GM21576 (cell line): ENCODE results near the gene FSTL3.
"Not testable (repeated sequence)": the region's sequence is repeated elsewhere in the genome, so short reads cannot be mapped to it uniquely, and the experiment has no call there.

Source experiments
- ATAC-seq: cut with Tn5 transposase; IDR thresholded peaks from one replicate; pipeline ENCODE4 v1.9.1; 2021; ENCODE audit warnings: mild to moderate bottlenecking, moderate library complexity; ENCODE audit not compliant: unreplicated experiment

The FSTL3 gene

DNA sequence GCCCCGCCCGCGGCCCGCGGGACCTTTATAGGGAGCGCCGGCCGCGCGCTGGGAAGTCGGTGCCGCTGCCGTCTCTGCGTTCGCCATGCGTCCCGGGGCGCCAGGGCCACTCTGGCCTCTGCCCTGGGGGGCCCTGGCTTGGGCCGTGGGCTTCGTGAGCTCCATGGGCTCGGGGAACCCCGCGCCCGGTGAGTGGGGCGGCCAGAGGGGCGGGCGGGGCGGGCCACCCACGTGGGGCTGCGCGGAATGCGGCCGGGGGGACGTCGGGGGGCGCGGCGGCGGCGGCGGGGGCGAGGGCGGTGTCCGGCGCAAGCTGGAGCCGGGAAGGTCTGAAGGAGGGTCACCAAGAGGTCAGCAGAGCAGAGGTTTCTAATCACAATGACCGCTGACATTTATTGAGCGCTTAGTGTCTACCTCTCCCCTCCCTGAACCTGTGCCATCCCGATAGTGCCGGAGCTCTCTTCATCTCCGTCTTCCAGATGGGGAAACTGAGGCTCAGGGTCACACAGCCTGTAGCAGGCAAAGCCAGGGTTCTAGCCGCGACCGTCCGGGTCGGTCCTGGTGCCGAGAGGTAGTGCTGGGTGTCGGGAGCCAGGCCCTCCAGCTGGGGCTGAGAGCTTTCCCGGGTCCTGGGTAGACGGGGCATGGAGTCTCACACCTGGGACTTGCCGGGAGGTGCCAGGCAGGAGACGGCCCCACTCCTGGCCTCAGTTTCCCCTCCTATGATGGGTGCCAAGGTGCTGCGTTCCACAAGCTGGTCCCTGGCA is at the start of gene FSTL3:
TSS of gene FSTL3 (plus strand) at position 54 of the 767 bp plus-strand sequence. CDS start at position 86, 32 bp downstream.
- no peak for ATAC-seq

DNA sequence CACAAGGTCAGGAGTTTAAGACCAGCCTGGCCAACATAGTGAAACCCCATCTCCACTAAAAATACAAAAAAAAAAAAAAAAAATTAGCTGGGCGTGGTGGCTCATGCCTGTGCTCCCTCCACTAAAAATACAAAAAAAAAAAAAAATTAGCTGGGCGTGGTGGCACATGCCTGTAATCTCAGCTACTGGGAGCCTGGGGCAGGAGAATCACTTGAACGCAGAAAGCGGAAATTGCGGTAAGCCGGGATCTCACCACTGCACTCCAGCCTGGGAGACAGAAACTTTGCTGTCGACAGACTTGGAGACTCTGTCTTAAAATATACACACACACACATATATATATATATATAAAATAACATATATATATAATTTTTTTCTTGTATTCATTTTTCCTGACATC is 49.6 kb upstream of the FSTL3 start:
- ATAC-seq, result not testable (repeated sequence)

DNA sequence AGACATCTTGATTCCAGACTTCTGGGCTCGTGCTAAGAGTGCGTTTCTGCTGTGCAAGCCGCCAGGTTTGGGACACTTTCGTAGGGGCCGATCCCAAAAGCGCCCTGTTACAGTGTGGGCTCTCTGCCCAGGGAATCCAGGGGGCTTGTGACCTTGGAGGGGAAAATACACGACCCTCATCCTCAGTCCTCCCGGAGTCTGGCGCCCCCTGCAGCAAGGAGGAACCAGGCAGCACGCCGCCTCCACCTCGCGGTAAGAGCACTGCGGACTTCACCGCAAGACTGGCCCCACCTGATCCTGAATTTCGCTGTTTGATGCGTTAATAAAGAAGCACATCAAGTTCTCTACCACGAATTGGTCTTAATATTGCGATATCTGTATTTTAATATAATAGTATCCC is 48.0 kb upstream of the FSTL3 start:
- no peak for ATAC-seq

GRCh38 chr19:629515-629914 is 46.7 kb upstream of the FSTL3 start:
- ATAC-seq, result not testable (repeated sequence)

DNA sequence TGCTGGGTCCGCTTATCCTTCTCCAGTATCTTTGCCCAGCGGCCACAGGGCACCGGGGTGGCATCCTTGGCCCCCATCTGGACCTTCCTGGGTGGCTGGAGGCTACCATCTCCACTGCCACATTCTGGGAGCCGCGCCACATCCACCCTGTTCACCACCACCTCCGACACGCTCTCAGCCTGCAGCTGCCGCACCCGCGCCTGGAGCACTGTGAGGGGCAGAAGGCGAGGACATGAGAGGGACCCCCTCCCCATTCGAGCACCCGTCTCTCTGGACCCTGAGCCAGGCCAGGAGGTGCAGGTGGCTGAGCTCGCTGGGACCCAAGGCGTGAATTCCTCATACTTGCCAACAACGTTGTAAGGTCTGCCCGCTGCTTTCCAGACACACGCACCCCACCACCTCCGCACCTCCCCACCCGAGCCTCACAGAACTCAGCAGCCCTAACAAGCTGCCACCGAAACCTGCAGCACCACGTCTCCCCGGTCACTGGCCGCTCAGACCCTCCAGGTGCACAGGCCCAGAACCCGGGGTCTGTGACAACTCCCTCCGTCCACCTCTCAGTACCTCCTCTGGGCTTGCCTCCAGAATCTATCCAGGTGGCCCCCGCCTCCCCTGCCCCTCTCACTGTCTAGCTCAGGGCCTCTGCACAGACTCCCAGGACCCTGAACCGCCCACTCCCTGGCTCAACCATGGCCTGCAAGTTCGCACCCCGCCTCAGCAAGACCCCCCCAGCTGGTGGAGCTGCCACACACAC is 46.1 kb upstream of the FSTL3 start:
- ATAC-seq, result no peak

- ATAC-seq, result peak; percentile 17
Measured at GRCh38 chr19:632579-633067, 43.6 kb upstream of the FSTL3 start.

DNA sequence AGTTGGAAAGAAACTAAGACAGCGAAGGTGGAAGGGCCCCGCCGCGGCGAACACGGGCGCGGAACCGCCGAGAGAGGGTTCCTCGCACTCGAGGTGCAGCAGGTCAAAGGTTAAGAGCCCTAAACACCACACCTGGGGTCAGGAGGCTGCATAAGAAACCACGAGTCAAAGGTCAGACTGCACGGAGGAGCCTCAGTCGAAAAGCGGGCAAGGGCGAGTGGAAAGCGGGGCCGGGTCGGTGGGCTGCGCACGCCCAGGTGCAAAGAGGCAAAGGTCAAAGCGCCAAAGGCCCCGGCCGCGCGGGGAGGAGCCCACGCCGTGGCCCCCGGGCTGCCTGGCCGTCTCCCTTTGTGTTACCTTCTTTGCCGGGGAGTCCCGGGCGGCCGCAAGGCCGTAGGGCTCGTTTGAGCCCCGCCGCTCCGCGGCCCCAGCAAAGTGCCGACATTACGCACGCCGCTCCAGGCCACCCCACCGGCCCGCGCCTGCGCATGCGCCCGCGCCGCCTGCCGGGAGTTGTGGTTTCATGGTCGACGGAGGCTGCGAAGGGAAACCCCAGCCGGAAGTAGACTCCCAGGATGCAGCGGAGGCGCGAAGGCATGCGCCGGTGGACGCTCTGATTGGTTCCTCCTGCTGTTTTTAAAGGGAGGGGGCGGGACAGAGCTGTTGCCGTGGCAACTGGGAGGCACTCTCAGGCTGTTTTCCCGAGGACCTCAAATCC is 43.0 kb upstream of the FSTL3 start, which contains the start of gene POLRMT:
TSS of gene POLRMT (minus strand) at position 470 of the 718 bp plus-strand sequence. CDS start at position 445, 25 bp downstream.
- ATAC-seq, result peak; percentile 76

DNA sequence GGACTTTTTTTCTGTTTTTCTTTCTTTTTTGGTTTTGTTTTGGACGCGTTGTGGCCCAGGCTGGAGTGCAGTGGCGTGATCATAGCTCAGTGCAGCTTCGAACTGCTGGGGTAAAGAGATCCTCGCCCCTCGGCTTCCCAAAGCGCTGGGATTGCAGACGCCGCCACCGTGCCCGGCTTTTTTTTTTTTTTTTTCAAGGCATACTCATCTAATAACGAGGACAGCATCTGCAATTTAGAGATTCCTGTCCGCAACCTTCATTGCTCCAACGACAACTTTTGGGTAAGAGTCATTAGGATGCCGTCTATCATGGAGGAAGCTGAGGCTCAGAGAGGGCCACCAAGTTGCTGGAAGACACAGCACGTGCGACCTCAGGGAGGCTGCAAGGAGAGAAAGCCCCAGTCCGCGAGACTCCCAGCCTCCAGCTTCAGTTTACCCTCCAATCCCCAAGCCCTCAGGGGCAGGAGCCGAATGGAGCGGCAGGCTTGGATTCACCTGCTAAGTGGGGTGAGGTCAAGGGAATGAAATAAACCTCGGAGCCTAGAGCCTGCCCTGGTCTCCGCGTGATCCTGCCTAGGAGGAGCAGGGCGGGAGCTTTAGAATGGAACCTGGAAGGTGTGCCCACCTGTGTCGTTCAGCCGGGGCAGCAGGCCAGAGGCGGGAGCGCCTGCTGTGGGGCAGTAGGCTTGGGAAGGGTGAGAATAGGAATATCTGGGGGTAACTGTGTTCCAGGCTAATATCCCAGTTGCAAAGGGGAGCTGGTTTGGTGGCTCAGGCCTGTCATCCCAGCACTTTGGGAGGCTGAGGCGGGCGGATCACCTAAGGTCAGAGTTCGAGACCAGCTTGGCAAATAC is 42.2 kb upstream of the FSTL3 start:
- no peak for ATAC-seq

DNA sequence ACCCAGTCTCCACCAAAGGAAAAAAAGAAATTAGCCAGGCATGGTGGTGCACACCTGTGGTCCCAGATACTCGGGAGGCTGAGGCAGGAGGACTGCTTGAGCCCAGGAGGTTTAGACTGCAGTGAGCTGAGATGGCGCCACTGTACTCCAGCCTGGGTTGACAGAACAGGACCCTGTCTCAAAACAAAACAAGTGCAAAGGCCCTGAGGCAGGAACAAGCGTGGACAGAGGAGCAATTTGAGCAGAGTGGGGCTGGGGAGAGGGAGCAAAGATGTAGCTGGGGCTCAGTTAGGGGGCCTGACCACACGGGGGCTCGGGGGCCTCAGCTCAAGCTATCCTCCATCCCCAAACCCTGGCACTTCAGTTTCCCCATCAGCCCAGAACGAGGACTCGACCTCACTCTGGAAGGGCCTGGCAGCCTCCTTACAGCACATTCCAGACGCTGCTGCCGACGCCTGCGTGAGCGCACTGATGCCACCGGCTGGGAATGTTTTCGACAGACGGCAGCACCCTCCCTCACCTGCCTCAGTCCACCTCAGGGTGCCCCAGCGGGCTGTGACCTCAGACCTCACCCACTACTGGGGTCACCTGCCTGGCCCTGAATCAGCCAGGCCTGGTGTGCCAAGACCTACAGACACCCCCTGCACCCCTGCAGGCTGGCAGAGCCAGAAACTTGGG is 41.1 kb upstream of the FSTL3 start:
- ATAC-seq, result no peak

DNA sequence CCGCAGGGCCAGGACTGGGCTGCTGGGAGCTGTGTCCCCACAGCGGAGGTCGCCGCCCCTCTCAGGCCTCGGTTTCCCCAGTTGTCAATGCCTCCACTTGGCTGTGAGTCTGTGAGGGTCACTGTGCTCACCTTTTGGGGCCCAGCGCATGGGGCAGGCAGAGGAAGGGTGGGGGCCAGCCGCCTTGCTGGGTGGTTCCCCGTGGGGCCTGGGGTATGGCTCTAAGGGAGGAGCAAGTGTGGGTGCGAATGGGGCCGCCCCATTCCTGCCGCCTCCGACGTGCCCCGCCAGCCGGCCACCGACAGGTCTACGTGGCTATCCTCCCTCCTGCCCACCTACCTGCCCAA is 37.3 kb upstream of the FSTL3 start:
- no peak for ATAC-seq

DNA sequence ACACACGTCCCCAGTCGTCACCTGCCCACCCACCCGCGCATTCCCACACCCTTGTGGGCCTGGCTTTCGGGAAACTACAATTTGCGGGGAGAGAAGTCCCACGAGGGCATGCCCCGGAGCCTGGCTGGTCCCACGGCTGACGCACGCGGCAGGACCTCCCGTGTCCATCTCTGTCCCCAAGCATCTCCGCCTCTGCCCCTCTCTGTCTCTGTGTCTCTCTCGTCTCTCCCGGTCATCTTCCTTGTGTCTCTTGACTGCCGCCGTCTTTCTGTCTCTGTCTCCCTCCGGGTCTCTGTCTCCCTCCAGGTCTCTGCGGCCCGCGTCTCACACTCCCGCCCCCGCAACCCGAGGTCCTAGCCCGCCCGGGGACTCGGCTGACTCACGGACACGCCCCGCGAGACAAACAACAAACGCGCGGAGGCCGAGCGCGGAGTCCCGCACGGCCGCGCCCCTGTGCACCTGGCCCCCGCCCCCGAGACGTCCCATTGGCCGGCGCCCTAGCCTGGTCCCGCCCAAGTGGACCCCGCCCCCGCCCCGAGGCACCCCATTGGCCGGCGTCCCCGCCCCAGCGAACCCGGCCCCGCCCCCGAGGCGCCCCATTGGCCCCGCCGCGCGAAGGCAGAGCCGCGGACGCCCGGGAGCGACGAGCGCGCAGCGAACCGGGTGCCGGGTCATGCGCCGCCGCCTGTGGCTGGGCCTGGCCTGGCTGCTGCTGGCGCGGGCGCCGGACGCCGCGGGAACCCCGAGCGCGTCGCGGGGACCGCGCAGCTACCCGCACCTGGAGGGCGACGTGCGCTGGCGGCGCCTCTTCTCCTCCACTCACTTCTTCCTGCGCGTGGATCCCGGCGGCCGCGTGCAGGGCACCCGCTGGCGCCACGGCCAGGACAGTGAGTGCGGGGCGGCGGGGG is 36.7 kb upstream of the FSTL3 start, which contains the start of gene FGF22:
TSS of gene FGF22 (plus strand) at position 627 of the 908 bp plus-strand sequence. CDS start at position 674, 47 bp downstream.
- peak; percentile 46 for ATAC-seq

DNA sequence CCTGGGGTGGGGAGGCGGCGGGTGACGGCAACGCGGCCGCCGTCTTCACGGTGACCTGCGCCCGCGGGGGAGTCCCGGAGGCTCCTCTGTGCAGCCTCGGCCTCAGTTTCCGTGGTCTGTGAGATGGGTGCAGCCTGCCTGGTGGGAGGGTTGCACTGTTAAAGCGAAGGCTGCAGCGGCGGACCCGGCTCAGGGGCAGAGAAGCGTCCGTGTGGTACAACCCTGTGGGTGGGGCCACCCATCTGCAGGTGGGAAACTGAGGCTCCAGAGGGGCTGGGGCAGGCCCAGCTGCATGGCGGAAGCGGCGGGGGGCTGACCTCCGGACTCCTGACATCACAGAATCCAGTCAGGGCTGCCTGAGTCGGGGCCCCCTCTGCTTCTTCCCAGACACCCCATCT is 36.0 kb upstream of the FSTL3 start:
- no peak for ATAC-seq

- ATAC-seq, result no peak
Measured at GRCh38 chr19:640606-641189, 35.5 kb upstream of the FSTL3 start.

DNA sequence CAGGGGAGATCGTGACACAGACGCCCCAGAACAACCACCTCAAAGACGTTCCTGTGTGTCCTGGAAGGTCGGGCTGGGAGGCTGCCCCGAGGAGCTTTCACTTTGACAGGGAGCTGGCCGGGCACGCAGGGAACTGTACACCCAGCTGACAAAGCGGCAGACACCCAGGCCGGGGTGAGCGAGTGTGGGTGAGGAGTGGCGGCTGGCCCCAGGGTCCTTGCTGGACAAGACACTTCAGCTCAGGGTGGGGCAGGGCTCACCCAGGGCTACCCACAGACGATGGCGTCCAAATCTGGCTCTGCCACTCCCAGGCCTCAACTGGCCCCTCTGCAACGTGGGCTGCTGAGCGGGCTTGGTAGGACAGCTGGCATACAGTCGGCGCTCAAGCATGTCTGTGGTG is 34.5 kb upstream of the FSTL3 start:
- ATAC-seq, result no peak

GRCh38 chr19:642767-643727 is 33.1 kb upstream of the FSTL3 start:
- ATAC-seq, result no peak

DNA sequence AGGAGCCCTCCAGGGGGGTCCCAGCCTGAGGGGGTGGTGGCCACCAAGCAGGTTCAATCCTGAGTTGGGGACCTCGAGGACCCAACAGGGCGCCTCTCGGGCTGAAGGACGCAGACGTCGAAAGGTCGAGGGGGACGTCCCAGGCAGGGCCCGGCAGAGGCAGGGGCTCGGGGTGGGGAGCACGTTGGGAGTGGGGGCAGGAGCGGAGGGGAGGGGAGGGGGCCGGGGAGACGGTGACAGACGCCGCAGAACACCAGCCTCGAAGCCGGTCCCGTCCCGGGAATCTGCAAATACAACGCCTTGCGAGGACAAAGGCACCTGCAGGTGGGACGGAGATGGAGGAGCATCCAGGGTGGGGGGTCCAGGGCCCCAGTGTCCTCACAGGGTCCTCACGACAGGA is 32.5 kb upstream of the FSTL3 start:
- ATAC-seq, result no peak

GRCh38 chr19:644363-644762 is 31.8 kb upstream of the FSTL3 start:
- ATAC-seq, result no peak
